Activated T-helper 1 cell treated with anti-CD3 and anti-CD28 coated beads, Interleukin-2, amount 50 U/mL, for 16 hours (primary cell): ENCODE results near the gene MAJIN.

Experiments
- DNase-seq, 2 donors: peaks; one replicate each; pipeline ENCODE4 v3.0.0-alpha.2; 2020; ENCODE audit warnings: low read depth in 1 of 2, low spot score in 1 of 2

The MAJIN gene

DNA sequence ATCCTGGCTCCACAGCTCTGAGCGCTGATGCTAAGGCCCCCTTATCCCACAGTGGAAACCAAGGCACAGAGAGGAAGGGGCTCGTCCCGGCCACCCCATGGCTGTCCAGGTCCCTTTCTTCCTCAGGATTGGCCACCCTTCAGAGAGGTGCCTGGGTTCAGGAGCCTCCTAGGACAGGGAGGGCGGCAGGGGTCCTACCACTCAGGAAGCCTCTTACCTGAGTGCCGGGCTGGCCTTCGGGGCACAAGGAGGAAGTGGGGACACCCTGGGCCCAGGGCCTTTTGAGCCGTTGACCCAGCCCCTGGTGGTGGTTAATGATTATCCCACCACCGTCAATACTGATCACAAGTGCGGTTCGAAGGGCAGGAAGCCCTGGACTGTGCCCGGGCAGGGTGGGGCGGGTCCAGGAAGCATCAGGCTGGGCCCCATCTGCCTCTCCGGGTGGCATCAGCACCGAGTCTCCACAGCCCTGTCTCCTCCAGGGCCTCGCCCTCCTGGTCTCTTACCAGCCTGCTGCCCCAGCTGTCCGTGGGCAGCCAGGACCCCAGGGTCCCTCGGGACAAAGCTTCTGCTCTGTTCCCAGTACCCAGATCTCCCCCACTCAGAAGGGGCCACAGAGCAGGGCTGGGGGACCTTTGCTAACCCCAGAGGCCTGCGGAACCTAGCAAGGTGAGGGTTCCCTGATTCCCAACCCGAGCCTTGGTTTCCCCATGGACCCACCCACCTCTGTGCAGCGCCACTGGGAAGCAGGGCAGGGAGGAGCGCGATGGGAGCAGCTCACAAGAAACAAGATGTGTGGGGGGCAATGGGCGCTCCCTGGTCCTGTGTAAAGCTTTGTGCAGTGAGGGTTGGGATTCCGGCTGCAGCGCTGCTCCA is 78.5 kb downstream of the MAJIN start:
- DNase-seq: no peak

- no peak for DNase-seq
These were observed 79.1 kb downstream of the MAJIN start for GRCh38 chr11:64892838-64893193.

GRCh38 chr11:64892411-64892831 is 79.5 kb downstream of the MAJIN start:
- no peak for DNase-seq

DNA sequence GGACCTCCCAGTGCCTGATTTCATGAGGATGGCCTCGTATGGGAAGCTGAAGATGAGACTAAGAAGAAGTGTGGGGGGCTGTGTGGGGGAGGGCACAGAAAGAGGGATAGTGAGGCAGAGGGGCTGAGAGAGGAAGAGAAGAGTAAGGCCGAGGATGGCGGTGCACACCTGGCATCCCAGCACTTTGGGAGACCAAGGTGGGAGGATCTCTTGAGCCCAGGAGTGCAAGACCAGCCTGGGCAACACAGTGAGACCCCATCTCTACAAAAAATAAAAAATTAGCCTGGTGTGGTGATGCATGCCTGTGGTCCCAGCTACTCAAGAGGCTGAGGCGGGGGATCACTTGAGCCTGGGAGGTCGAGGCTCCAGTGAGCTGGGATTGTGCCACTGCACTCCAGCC is 80.0 kb downstream of the MAJIN start:
- no peak for DNase-seq

- no peak for DNase-seq
These were observed 80.6 kb downstream of the MAJIN start for GRCh38 chr11:64891215-64891848.

GRCh38 chr11:64890522-64890939 is 81.4 kb downstream of the MAJIN start:
- no peak for DNase-seq

DNA sequence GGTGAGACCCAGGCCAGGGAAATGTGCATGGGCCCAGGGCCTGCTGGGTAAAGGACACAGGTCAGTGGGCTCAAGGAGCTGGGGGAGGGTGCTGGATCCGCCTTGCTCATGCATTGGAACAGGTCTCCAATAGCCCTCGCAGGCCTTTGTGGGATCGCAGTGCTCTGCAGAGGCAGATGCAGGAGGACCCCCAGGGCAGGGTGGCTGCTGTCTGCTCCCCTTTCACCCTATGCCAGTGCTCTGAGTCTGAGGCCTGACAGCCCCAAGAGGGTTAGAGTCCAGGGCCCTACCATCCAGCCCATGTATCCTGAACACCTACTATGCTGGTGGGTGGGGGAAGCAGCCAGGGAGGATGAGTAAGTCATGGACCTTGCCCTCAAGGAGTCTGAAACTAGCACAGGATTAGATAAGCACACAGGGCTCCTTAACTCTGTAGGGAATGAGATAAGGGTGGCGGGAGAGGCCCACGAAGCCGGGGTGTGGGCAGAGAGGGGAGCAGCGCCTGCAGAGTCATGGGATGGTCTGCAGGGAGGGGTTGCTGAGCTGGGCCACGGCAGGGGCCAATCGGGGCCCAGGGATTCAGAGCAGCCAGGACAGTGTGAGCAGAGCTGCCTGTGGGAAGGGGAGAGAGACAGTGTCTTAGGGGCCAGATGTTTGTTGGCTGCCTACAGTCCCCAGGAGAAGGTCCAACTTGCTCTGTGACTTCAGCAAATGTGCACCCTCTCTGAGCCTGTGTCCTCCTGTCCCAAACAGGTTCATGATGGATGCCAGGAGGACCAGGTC is 83.0 kb downstream of the MAJIN start:
- DNase-seq: no peak

GRCh38 chr11:64888406-64888728 is 83.5 kb downstream of the MAJIN start:
- no peak for DNase-seq
